Neural progenitor cell (in vitro differentiated cells): ENCODE results near the gene EHMT1.

ENCODE experiments used
- CTCF ChIP-seq: fragments of 200-600 bp; sonication (generic); IDR thresholded peaks from 2 replicates; pipeline ENCODE4 v1.5.1; 2017; ENCODE audit warnings: antibody characterized with exemption, mild to moderate bottlenecking
- EZH2 ChIP-seq: fragments of 200-600 bp; sonication (generic); IDR thresholded peaks from 2 replicates; pipeline ENCODE4 v1.6.1; 2017; ENCODE audit warnings: antibody characterized with exemption, mild to moderate bottlenecking, moderate library complexity

- TF ChIP-seq CTCF (no peak), EZH2 (no peak)
Measured at GRCh38 chr9:137789295-137789895, 170.6 kb downstream of the EHMT1 start.
